GM12872 (cell line): ENCODE measurements around the gene ARMC5.

ENCODE experiments used
- CTCF ChIP-seq: IDR thresholded peaks from 3 replicates; pipeline ENCODE4 v1.5.1; 2011; ENCODE audit warnings: low read depth, mild to moderate bottlenecking, low read length, moderate library complexity; ENCODE audit not compliant: insufficient read depth

The ARMC5 gene

DNA sequence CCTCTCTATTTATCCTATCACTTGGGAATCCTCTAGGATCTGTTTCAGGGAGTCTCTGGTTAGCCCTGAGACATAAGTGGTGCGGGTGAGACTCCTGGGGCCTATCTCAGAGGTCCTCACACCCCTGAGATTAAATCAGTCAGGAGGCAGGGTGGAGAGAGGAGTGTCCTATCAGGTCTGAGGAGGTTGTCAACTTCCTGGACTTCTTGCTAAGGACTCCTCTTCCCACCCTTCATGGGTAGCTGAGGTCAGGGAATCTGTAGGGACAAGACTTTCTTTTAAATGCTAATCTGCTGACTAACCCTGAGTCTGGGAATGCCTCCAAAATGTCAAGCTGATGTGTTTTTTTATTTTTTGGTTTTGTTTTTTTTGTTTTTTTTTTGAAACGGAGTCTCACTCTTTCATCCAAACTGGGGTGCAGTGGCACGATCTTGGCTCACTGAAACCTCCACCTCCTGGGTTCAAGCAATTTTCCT is 6.6 kb upstream of the ARMC5 start:
- no peak for TF ChIP-seq CTCF

- no peak for TF ChIP-seq CTCF
Measured at GRCh38 chr16:31453255-31454204, 5.8 kb upstream of the ARMC5 start.

DNA sequence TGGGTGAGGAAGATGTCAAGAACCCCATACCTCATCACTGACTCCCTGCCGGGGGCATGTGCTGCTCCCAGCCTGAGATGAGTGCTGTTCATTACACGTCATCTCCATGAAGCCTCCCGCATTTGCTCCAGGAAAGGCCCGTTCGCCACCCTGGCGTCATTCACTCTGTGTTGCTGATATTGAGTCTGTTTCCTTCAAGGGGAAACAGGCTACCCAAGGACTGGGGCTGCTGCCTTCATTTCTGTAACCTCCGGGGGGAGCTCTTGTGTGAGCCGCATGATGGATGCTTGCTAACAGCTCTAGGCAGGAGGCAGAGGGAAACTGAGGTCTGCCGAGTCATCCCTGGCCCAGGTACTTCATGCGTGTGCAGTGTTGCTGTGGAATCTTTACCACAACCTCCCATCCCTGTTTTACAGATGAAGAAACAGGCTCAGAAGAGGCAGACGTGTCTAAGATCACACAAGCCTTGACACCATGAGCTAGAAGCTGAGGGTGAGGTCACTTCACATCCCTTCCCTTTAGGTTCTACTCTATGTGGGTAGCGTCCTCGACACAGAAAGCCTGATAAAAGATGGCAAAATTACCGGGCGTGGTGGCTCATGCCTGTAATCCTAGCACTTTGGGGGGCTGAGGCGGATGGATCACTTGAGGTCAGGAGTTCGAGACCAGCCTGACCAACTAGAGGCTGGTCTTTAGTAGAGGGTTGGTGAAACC is 3.5 kb upstream of the ARMC5 start:
- TF ChIP-seq CTCF: peak; percentile 48

- TF ChIP-seq CTCF: no peak
Measured at GRCh38 chr16:31456988-31457360, 2.3 kb upstream of the ARMC5 start.

- TF ChIP-seq CTCF: peak; percentile 58
Measured at GRCh38 chr16:31458073-31458843, 1.0 kb upstream of the ARMC5 start.

- TF ChIP-seq CTCF: no peak
Measured at GRCh38 chr16:31459687-31460581, 633 bp downstream of the ARMC5 start.
